Stimulated activated CD4-positive, alpha-beta T cell treated with anti-CD3 and anti-CD28 coated beads, Interleukin-15, amount 100 ng/mL, for 24 hours (primary cell): ENCODE data around the gene THY1.
"Not testable (repeated sequence)": the region's sequence is repeated elsewhere in the genome, so short reads cannot be mapped to it uniquely, and the experiment has no call there.

ENCODE experiments used
- DNase-seq: peaks from one replicate; pipeline ENCODE4 v3.0.0-alpha.2; 2020

The THY1 gene

GRCh38 chr11:119422809-119423508 is at the start of gene THY1:
Gene THY1 (minus strand): TSS chr11:119423172. CDS start chr11:119420905, 2,267 bp downstream.
- DNase-seq: no peak

GRCh38 chr11:119472186-119472855 is 49.3 kb upstream of the THY1 start:
- no peak for DNase-seq

DNA sequence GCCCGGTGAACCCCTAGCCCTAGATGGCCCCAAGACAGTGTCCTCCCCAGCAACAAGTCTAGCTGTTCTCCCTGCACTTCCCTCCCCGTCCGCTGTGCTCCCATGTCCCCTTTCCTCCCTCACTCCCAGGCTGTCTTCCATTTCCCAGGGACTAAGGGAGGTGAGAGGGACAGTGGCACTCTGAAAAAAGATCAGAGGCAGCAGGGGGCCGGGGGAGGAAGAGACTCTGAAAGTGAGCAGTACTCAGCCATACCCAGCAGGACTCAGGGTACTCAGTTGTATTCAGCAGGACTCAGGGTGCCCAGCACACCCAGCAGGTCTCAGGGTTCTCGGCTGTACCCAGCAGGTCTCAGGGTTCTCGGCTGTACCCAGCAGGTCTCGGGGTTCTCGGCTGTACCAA is 48.4 kb upstream of the THY1 start:
- no peak for DNase-seq

- no peak for DNase-seq
Measured at GRCh38 chr11:119470317-119471291, 47.6 kb upstream of the THY1 start.

DNA sequence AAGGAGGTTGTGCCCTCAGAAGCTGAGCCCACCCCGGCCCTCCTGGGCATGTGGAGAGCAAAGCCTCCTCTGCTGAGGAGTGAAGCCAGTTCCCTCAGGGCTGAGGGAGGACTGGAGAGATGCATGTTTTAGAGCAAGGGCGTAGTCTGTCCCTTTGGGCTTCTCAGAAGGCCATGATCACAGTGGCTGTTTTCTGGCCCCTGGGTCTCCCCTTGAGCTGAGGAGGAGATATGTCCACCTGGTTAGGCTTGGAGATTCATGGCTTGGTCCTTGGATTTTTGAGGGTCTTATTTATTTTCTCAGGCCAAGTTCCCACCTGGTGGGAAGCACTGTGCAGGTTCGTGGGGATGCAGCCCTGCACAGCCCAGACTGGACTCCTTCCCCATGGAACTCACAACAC is 46.5 kb upstream of the THY1 start:
- no peak for DNase-seq

DNA sequence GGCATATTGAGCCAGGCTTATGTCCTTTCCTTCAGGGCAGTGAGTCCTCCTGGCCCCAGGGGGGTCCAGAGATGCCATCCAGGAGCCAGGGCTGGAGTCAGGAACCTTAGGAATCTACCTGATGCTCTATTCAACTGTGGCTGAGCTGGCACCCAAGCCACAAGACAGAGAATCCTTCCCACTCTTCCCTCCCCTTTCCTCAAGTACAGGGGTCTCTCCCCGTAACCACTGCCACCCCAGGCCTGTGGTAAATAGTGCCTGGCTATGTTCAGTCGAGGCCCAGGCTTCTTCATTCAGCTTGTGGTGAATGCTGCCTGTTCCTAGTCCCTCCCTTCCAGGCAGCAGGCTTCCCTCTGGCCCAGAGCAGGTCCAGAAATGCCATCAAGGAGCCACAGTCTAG is 45.5 kb upstream of the THY1 start:
- DNase-seq: no peak

GRCh38 chr11:119461229-119461963 is 38.4 kb upstream of the THY1 start:
- DNase-seq: no peak

GRCh38 chr11:119460582-119460981 is 37.6 kb upstream of the THY1 start:
- DNase-seq: no peak

DNA sequence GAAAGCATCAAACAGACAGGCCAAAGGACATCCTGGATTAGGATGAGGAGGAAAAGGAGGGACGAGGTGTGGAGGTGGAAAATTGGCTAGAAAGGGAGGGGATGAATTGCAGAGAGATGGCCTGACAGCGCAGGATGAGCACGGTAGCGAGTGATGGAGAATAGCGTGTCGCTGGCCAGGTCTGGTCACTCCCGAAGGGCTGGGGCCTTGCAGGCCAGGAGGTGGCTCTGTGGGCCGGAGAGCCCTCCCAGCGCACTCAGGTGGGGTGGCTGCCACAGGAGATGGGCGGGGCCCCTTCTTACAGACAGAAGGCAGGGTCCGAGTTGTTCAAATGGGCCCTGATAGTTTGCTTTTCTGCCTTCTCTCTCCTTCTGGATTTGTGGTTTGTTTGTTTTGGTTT is 37.1 kb upstream of the THY1 start:
- DNase-seq: no peak

DNA sequence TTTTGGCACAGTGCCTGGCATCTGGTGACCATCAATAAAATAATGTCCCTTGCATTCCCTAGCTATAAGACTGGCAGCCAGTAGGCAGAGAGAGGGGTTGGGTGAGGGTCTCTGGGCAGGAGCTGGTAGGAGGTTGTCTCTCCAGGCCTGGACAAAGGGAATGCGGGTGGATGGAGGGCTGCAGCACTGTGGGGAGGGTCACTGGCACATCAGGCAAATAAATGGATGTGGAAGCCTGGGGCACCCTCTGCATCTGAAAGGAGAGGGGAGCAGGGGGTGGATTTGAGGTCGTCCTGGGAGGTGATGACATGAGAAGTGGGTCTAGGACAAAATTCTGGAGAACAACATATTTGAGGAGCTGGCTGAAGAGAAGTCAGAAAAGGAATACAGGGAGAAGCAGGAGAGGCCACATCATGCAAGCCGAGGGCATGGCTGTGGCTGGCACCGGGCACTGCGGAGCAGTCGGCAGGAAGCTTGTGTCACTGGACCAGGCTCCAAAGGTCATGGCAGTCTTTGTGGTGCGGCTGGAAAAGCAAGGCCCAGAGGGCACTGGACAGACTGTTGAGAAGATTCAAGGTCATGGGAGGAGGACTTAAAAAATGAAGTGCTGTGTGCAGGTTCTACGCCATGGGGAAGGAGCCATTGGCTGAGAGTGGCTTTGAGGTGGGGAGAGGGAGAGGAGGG is 36.5 kb upstream of the THY1 start:
- DNase-seq: no peak

GRCh38 chr11:119455708-119456107 is 32.7 kb upstream of the THY1 start:
- not testable (repeated sequence) for DNase-seq

GRCh38 chr11:119455241-119455640 is 32.3 kb upstream of the THY1 start:
- DNase-seq: not testable (repeated sequence)

DNA sequence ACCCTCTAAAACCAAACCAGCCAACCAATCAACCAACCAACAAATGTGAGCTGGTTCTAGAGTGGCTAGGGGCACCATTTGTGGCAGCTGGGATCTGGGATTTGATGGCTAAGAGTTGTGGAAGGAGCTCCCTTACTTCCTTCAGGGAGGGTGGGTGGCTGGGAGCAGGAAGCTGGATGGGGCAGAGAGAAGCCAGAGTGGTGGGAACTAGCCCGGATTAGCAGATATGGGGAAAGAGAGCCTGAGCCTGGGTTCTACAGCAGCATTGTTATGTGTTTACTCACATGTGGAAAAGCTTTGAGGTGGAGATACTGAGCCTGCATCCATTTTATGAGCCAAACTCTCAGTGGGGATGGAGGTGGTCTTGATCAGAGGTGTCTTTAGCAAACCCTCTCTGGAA is 30.9 kb upstream of the THY1 start:
- DNase-seq: no peak

DNA sequence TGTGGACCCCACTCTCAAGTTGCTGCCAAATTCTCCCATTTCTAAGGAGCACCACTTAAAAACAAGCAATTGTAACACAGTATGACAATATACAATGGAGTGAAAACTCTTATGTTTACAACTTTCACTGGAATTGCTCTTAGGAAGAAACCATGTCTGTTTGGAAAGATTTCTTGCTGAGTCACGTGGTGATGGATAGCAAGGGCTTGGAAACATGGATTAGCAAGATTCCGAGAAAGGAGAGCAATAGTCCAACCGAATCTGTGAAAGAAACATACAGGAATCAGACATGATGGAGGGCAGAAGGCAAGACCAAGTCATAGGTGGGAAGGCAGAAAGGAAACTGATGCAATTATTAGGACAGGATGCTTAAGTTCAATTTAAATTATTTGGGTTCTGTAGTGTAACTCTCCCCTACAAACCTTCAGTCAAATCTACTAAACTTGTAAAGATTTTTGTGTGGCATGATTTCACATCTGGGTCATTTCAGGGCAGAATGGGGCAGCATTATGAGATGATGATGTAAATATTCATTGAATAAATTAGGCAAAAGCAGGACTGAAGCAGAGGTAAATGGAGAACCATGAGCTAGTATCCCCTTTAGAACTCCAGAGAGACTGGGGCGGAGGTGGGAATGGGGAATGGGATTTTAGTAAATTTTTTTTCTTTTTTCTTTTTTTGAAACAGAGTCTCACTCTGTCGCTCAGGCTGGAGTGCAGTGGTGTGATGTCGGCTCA is 27.8 kb upstream of the THY1 start:
- DNase-seq: no peak

- DNase-seq: no peak
Measured at GRCh38 chr11:119449498-119449897, 26.5 kb upstream of the THY1 start.

- no peak for DNase-seq
Measured at GRCh38 chr11:119448380-119448779, 25.4 kb upstream of the THY1 start.

DNA sequence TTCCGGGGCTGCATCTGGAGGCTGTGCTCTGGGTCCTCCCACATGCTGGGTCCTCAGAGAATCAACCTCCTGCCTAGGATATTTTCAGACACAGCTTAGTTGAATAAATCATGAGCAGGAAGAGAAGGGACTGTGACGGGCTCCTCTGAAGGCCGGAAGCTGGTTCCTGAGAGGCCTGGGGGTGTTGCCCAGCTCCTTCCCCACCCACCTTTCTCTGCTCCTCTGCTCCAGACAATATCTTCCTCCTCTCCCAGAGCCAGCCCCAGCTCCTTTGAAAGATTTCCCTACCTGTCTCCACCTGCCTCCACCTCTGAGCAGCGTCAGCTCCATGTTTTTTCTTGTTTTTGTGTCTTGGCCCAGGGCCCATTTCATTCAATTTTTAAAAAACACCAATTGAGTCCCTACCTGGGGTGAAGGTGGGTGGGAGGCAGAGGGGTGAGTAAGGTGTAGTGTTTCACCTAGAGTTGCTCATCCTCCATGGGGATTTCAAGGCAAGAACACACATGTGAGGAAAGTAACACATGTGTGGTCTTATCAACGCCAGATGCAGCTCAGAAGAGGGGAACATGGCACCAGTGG is 24.8 kb upstream of the THY1 start:
- DNase-seq: no peak

GRCh38 chr11:119446871-119447663 is 24.1 kb upstream of the THY1 start:
- DNase-seq: no peak

- no peak for DNase-seq
Measured at GRCh38 chr11:119446434-119446833, 23.5 kb upstream of the THY1 start.

DNA sequence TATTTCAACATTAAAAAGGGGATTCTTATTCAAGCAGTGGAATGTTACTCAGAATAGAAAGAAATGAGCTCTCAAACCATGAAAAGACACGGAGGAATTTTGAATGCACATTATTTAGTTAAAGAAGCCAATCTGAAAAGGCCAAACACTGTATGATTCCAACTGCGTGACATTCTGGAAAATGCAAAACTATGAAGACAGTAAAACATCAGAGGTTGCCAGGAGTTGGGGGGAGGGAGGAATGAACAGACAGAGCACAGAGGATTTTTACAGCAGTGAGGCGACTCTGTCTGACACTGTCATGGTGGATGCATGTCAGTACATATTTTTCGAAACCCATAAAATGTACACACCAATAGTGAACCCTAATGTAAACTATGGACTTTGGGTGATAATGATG is 22.9 kb upstream of the THY1 start:
- DNase-seq: no peak
